Tibial nerve (tissue), 4 donors: ENCODE data around the gene CDH18.

Source experiments
- EP300 ChIP-seq, 2 donors: sonication (generic); formaldehyde crosslinking; IDR thresholded peaks; one replicate each; pipeline ENCODE4 v1.6.1; 2017; ENCODE audit warnings: antibody characterized with exemption in 2 of 2, mild to moderate bottlenecking in 1 of 2
- TF ChIP-seq, protein P1 (sequence below), 5 experiments: fragments of 200-600 bp in 3 of 5; fragments of 450-650 bp in 2 of 5; sonication (generic) in 3 of 5; IDR thresholded peaks; one replicate each; pipeline ENCODE4 v1.5.1; 2016 to 2019; ENCODE audit warnings: antibody characterized with exemption in 5 of 5, mild to moderate bottlenecking in 3 of 5, moderate library complexity in 2 of 5

DNA sequence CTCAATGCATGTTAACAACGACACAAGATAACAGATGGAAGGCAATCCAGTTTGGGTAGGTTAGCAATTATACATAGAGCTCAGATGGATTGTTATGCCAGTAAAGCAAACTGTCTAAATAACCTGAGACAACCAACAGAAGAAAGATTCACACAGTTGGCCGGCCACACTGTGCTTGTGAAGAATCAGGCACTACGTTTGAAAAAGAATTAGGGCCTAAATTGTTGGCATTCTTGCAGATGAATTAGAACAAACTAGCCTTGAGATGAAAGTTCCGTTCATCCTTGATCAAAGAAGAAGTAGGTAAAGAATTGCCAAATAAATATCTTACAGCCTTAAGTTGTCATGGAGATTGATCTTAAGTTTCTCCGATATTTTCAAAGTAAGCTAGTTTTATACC is 210.6 kb downstream of the CDH18 start:
- no peak for TF ChIP-seq EP300 (IDR thresholded peaks at IDR 0.05)
- TF ChIP-seq, protein P1, sequence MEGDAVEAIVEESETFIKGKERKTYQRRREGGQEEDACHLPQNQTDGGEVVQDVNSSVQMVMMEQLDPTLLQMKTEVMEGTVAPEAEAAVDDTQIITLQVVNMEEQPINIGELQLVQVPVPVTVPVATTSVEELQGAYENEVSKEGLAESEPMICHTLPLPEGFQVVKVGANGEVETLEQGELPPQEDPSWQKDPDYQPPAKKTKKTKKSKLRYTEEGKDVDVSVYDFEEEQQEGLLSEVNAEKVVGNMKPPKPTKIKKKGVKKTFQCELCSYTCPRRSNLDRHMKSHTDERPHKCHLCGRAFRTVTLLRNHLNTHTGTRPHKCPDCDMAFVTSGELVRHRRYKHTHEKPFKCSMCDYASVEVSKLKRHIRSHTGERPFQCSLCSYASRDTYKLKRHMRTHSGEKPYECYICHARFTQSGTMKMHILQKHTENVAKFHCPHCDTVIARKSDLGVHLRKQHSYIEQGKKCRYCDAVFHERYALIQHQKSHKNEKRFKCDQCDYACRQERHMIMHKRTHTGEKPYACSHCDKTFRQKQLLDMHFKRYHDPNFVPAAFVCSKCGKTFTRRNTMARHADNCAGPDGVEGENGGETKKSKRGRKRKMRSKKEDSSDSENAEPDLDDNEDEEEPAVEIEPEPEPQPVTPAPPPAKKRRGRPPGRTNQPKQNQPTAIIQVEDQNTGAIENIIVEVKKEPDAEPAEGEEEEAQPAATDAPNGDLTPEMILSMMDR (IDR thresholded peaks at IDR 0.05), result no peak
